Measurements from ENCODE around the gene PTDSS2. TPM values are rescaled to one million over a fixed set of nuclear protein-coding genes. Genes with fewer than 3 reads are reported as not detected.
A peak's percentile ranks its signal among the peaks of the same experiment; 100 is the strongest.

Gene PTDSS2
- total RNA-seq, 1 donor from 2014 or later: 40.7 TPM

GRCh38 chr11:530960-531831, 81.1 kb downstream of the PTDSS2 start:
- no peak for DNase-seq (ENCODE audit: low read depth)

GRCh38 chr11:531919-532526, 81.9 kb downstream of the PTDSS2 start:
- no peak for DNase-seq (ENCODE audit: low read depth)

- no peak for DNase-seq (ENCODE audit: low read depth)
Measured at GRCh38 chr11:532527-532985, 82.5 kb downstream of the PTDSS2 start.

- no peak for DNase-seq (ENCODE audit: low read depth)
Measured at GRCh38 chr11:532986-533585, 83.0 kb downstream of the PTDSS2 start.

GRCh38 chr11:533586-534395, 83.7 kb downstream of the PTDSS2 start:
- DNase-seq (ENCODE audit: low read depth): no peak

GRCh38 chr11:534396-535209, 84.5 kb downstream of the PTDSS2 start:
- DNase-seq (ENCODE audit: low read depth): no peak

- no peak for DNase-seq (ENCODE audit: low read depth)
Measured at GRCh38 chr11:535210-535518, 85.1 kb downstream of the PTDSS2 start.

GRCh38 chr11:535519-536454, 85.7 kb downstream of the PTDSS2 start, which contains the start of gene HRAS:
HRAS (minus strand) TSS chr11:535576.
- DNase-seq (ENCODE audit: low read depth): peak; percentile 70

- peak; percentile 67 for DNase-seq (ENCODE audit: low read depth)
Measured at GRCh38 chr11:536841-537621, 87.0 kb downstream of the PTDSS2 start, which contains the start of gene LRRC56. LRRC56 (plus strand) TSS chr11:537527; CDS start chr11:540685, 3,158 bp downstream.

- DNase-seq (ENCODE audit: low read depth): no peak
Measured at GRCh38 chr11:537622-538430, 87.7 kb downstream of the PTDSS2 start.

GRCh38 chr11:538431-539051, 88.5 kb downstream of the PTDSS2 start:
- DNase-seq (ENCODE audit: low read depth): no peak

GRCh38 chr11:539971-540481, 89.9 kb downstream of the PTDSS2 start:
- no peak for DNase-seq (ENCODE audit: low read depth)

Other genes starting within 250 kb of the PTDSS2 start
- 18.9 and 23.7 TPM in 2 replicates for gene BET1L, start 242.9 kb upstream of the PTDSS2 start, total RNA-seq
- gene RIC8A, start 242.6 kb upstream of the PTDSS2 start, total RNA-seq: 144 and 162 TPM in 2 replicates
- gene SIRT3, start 213.9 kb upstream of the PTDSS2 start, total RNA-seq: 4.3 and 10.0 TPM in 2 replicates
- 74.2 and 172 TPM in 2 replicates for gene PSMD13, start 213.3 kb upstream of the PTDSS2 start, total RNA-seq
- not detected in 2 replicates for gene NLRP6, start 171.9 kb upstream of the PTDSS2 start, total RNA-seq
- gene PGGHG, start 161.2 kb upstream of the PTDSS2 start, total RNA-seq: 8.8 and 12.9 TPM in 2 replicates
- not detected in 2 replicates for gene IFITM5, start 150.8 kb upstream of the PTDSS2 start, total RNA-seq
- 13.5 and 126 TPM in 2 replicates for gene IFITM2, start 142.5 kb upstream of the PTDSS2 start, total RNA-seq
- gene IFITM1, start 136.2 kb upstream of the PTDSS2 start, total RNA-seq: 7.6 and 53.5 TPM in 2 replicates
- 14.9 and 70.2 TPM in 2 replicates for gene IFITM3, start 129.4 kb upstream of the PTDSS2 start, total RNA-seq
- gene B4GALNT4, start 80.8 kb upstream of the PTDSS2 start, total RNA-seq: 4.0 and 4.5 TPM in 2 replicates
- gene PKP3, start 56.1 kb upstream of the PTDSS2 start, total RNA-seq: 1.7 and 13.7 TPM in 2 replicates
- gene SIGIRR, start 35.3 kb upstream of the PTDSS2 start, total RNA-seq: 5.4 and 41.5 TPM in 2 replicates
- gene ANO9, start 8.3 kb upstream of the PTDSS2 start, total RNA-seq: 9.2 and 10.8 TPM in 2 replicates
- gene RNH1, start 57.0 kb downstream of the PTDSS2 start, total RNA-seq: 227 and 230 TPM in 2 replicates
- gene HRAS, start 85.3 kb downstream of the PTDSS2 start, total RNA-seq: 40.5 and 51.2 TPM in 2 replicates
- gene LRRC56, start 87.2 kb downstream of the PTDSS2 start, total RNA-seq: 0.17 and 2.0 TPM in 2 replicates
- gene LMNTD2, start 110.5 kb downstream of the PTDSS2 start, total RNA-seq: 0.69 and 1.7 TPM in 2 replicates
- 65.7 and 110 TPM in 2 replicates for gene RASSF7, start 110.7 kb downstream of the PTDSS2 start, total RNA-seq
- 27.4 and 40.9 TPM in 2 replicates for gene PHRF1, start 126.2 kb downstream of the PTDSS2 start, total RNA-seq
- 17.1 and 23.3 TPM in 2 replicates for gene IRF7, start 165.7 kb downstream of the PTDSS2 start, total RNA-seq
- gene CDHR5, start 174.7 kb downstream of the PTDSS2 start, total RNA-seq: 0.15 TPM in 1 of 2 replicates, not detected in the other
- not detected in 2 replicates for gene SCT, start 176.9 kb downstream of the PTDSS2 start, total RNA-seq
- gene DRD4, start 187.0 kb downstream of the PTDSS2 start, total RNA-seq: 0.10 TPM in 1 of 2 replicates, not detected in the other
- 27.6 and 62.7 TPM in 2 replicates for gene DEAF1, start 244.9 kb downstream of the PTDSS2 start, total RNA-seq
- gene TMEM80, start 245.5 kb downstream of the PTDSS2 start, total RNA-seq: 3.6 and 7.7 TPM in 2 replicates